GM18867 (cell line): ENCODE data around the gene KCNC4.

ENCODE experiments used
- ATAC-seq: cut with Tn5 transposase; IDR thresholded peaks from one replicate; pipeline ENCODE4 v1.9.1; 2021; ENCODE audit warnings: mild to moderate bottlenecking, moderate library complexity; ENCODE audit not compliant: unreplicated experiment

Gene KCNC4

DNA sequence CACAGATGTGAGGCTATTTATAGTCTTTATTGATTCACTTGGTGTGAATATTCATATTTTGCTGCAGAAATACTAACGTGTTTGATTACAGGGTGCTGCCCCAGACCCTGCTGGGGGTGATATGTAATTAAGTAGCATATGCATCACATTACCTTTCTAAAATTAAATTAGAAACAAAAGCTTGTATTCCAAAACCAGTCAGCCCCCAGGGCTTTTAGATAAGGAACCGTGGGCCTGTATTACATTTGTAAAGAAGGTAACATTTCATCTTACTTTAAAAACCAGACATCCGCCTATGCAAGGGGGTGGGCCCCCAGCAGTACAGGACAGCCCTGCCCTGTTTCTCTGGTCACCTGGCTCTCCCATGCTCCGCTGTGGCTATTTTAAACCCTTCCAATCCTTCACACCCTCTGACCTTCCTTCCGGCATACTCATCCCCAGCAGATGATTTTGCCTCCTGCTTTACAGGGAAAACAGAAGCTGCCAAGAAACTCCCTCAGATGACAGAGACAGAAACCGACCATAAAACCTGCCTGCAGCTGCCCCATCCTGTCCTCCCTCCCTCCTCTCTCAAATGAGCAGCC lies 22.0 kb upstream of the KCNC4 start:
- no peak for ATAC-seq

DNA sequence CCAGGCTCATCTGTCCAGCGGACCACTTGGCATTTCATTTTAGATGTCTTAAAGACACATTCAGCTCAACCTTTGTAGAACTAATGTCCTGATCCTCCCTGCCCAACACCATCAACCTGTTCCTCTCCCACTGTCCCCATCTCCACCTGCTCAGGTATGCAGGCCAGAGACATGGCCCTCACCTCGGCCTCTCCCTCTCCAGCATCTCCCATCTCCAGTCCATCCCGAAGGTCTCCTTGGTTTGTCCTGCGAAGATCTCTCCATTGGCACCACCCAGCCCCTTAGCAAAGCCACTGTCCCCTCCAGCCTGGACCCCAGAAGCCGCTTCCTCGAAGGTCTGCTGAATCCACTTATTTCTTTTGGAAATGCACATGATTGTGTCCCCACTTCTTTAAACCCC lies 20.9 kb upstream of the KCNC4 start:
- no peak for ATAC-seq

DNA sequence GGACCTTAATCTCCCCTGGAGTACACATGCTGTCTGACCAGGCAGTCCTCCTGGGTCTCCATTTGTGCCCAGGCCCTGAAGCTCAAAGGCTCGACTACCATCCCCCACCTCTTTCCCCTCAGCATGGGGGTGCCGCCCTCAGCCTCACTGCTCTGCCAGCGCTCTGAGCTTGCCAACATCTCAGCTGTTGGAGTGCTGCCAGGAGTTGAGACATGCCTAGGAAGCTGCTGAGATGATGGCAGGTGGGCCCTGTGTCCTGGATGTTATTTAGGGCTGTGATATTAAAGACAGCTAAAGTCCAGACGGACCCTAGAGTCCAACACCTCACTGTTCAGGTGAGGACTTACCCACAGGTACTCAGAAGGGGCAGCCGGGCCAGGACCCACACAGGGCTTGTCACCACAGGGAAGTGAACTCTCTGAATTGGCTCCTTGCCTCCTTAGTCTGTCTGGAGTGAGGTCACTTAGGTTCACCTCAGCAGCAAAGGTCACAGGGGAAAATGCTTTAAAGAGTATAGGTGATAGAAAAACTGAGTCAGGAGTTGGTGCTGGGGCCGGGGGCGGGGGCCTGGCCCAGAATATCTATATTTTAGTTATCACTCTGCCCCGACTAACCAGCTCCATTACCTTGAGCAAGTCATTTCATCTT lies 19.7 kb upstream of the KCNC4 start:
- ATAC-seq: no peak

DNA sequence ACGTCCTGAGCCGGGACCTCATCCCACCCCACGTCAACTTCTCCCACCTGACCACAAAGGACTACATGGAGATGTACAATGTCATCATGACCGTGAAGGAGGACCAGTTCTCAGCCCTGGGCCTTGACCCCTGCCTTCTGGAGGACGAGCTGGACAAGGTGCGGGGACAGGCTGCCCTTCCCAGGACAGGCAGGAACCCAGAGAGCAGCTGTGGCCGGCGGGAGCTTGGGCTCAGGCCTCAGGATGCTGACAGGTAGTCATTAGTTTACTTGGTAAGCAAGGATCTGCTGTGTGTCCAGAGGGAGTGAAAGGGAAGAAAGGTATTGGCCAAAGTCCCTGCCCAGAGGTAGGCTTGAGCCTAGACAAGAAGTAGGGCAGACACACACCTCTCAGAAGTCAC lies 17.6 kb upstream of the KCNC4 start:
- ATAC-seq: no peak

DNA sequence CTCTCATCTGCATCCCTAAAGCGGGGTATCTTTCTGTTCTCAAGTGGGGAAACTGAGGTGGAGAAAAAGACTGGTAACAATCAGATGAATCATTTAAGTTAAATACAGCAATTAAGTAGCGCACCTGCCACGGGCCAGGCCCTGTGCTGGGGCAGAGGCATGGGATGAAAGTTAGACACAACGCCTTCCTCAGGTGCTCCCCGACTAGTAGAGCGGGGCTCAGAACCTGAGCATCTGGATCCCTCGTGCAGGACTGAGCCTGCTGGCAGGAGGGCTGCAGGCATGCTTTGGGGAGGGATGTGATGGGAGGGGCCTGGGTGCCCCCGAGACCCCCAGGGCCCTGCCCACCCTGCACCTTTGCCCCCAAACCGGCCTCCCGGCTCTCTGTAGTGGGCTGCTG lies 14.9 kb upstream of the KCNC4 start:
- no peak for ATAC-seq

DNA sequence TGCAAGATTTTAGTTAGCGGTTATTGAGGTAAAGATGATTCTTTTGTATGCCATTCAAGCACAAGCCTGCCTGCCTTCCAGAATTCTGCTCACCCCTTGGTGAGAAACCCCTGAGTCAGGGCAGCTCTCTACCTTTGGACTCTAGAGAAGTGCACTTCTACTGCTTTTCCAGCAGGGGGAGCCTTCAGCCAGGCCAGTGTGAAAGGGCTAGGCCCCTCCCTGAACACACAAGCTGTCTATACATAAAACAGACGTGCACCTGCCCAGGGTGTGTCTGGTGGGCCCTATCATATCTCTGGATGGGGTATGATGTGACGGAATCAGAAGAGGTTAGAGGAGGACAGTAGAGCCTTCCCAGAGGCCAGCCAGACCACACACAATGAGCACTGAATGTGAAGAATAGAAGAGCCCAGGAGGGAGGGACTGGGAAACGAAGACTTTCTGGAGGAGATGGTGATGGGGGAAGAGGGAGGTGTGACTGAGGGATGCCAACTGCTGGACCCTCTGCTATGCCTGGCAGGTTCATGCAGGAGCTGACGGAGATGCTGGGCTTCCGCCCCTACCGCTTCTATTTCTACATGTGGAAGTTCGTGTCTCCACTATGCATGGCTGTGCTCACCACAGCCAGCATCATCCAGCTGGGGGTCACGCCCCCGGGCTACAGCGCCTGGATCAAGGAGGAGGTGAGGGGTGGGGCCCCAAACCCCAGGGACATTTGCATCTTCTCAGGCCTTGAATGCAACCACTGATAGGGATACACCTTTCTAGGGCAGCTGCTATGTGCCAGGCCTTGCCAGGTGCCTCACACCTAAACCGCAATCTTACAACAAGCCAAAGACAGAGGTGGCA lies 13.0 kb upstream of the KCNC4 start:
- peak; percentile 62 for ATAC-seq

DNA sequence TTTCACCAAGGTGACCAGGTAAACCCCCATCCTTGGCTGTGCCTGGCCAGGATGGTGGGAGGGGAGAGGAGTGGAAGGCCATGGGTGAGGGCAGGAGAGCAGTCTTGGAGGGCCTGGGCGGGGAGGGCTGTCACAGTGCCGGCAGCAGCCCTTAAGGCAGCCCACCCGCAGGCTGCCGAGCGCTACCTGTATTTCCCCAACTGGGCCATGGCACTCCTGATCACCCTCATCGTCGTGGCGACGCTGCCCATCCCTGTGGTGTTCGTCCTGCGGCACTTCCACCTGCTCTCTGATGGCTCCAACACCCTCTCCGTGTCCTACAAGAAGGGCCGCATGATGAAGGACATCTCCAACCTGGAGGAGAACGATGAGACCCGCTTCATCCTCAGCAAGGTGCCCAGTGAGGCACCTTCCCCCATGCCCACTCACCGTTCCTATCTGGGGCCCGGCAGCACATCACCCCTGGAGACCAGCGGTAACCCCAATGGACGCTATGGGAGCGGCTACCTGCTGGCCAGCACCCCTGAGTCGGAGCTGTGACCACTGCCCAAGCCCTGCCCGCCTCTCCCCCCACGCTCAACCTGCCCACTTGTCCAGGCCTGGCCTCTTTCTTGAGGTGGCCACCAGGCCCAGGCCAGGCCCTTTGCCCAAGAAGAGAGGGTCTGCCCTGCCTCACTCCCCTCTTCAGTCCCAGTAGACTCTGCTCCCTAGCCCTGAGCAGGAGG lies 12.0 kb upstream of the KCNC4 start:
- no peak for ATAC-seq

DNA sequence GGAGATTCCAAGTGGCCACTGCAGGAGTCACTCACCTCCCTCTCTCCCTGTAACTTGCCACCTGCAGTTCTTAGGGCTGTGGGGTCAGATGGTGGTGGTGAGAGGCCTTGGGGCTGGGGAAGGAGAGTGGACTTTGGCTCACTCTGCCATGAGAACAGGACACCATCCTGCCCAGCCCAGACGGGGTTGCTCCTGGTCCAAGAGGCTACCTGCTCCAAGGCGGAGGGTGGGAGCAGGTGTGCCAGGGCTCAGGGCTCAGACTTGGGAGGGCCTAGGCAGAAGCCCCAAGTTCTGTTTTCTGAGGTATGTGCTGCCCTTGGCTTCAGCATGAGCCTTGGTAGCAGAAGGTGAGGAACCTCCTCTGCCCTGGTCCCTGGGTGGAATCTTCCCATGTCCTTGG lies 11.4 kb upstream of the KCNC4 start:
- no peak for ATAC-seq

DNA sequence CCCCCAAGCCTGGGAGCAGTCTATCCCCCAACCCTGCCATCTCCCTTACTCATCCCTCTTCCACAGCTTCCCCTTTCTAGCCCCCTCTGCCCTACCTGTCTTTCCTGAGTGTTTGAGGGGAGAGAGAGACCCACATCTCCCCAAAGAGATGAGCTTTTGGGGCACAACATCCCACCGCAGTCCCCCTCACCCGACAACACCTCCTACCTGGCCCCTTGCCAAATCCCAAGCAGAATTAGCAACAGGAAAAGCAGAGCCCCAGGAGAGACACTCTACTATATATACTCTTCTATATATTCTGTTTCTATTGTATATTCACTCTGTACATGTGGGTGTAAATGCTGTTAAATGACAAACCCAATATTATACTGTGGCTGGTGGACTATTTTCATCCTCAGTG lies 9.9 kb upstream of the KCNC4 start:
- no peak for ATAC-seq

DNA sequence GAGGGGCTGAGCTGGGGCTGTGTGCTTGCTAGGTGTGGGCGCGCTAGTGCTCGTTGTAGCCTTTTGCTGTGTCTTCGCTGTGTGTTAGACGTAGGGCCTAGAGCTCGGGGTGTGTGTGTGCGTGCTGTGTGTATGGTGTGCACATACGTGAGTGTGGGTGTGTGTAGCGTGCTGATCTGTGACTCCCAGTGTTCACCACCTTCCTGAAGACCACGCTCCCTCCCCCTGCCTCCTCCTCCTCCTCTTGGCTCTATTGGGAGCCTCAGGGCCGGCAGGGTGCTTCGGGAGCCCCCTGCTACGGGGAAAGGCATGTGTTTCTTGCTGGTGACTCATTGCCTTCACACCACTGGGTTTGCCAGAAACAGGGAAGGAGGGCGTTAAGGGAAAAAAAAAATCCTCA lies 9.4 kb upstream of the KCNC4 start:
- no peak for ATAC-seq

DNA sequence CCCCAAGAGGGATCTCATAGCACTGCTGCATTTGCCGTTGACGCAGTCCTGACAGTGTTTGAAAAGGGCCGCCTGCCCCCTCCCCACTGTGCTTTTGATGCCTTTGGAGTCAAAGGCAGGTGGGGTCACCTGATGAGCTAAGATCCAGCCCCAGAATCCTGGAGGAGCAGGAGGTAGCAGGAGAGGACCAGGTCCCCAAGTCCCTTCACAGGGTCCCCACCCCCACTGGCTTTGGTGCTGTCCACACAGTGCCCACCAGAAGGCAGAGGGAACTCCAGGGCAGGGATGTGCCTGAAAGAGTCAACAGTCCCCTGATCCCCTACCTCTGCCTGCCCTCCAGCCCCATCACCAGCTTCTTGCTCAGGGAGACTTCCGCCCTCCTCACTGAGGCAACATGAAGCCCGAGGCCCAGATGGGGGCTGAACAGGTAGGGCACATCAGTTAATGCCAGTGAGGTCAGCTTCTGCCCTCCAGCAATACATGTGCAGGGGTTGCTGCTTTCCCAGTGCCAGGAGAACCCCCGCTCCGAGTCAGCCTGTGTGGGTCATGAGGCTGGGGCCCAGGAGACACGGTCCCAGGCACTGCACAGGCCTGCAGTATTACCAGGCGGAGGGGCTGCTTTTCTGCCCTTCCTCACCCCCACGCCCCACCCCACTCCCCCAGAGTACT lies 8.8 kb upstream of the KCNC4 start:
- ATAC-seq: no peak

DNA sequence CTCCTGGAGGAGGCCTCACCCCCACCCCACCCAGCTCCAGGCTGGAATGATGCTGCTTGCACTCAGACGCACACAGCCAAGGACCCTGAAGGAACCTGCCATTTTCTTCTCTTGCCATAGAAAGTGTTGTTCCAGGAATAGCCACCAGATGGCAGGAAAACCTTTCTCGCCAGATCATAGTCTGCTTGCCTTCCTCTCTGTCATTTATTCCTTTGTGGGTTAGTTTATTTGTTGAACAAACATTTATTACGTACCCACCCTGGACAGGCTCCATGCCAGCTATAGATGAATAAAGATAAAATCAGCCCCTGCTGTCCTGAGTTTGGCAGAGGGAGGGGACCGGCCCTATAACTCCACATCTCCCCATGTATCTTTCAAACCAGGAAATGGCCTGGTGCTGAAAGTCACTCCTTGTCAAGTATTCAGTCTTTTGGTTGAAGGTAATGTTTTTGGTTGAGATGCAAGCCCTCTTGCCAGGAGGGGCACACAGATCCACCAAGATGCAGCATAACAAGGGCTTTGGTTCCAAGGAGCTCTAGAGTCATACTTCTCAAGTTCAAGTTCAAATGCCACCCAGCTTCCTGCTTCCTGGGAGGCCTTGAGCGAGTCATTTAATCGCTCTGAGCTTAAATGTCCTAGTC lies 7.0 kb upstream of the KCNC4 start:
- no peak for ATAC-seq

DNA sequence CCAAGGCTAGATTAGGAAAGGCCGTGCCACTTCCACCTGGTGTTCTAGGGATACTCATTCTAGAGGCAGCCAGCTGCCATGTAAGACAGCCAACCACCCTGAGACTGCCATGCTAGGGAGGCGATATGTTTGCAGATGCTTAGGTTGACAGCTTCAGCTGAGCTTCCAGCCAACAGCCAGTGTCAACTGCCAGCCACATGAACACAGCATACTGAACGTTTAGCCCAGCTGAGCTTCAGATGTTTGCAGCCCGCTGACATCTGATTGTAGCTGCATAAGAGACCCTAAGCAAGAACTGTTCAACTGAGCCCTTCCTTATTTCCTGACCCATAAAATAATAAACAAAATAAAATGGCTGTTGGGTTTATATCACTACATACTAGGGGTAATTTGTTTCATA lies 5.0 kb upstream of the KCNC4 start:
- ATAC-seq: no peak

DNA sequence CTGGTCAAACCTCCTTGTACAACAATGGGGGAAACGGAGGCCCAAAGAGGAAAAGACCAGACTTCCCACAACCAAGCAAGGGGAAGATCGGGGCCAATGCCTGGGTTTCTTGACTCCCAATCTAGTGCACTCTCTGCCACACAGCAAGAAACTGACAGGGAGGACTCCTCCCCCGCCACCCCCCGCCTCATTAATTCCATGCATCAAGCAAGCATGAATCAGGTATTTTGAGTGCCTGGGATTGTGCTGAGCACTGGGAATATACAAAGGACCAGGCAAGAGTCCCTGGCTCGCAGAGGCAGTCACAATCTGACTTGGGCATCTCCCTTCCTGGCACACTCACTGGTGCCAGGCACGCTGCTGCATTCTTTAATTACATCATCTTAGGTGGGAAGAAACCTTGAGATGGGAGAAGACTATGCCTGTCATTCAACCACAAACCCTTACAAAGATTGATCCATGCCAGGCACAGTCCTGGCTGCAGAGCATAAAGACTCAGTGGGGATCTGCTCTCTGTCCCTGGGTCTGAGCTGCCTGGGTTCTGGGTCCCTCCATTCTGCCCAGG lies 4.4 kb upstream of the KCNC4 start:
- ATAC-seq: no peak

DNA sequence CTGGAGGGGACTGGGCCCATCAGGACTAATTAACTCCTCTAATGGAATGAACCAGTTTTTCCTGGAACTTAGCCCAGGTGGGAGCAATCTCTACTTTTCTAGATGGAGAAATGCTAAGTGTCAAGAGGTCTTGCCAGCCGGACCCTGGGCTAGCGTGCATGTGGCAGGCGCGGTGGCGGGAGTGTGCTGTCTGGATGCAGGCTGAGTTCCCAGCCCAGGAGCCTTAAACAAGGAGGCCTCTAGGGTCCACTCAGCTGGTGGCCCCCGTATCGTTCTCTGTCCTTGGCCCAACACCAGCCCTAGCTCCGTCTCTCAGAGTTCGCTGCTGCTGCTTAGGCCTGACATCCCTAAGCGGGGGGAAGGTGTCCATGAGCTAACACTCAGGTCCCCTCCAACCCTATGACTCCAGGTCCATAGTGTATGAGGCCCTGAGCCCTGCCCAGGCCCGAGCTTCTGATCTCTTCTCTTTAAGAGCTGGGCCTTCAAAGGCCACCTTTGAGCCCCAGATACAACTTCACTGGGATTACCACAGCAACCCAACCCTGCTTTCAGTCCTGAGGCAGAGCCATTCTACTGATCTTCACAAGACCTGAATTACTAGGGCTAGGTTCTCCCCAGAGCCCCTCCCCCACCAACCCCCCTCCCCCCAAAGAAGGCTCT lies 3.7 kb upstream of the KCNC4 start:
- no peak for ATAC-seq

DNA sequence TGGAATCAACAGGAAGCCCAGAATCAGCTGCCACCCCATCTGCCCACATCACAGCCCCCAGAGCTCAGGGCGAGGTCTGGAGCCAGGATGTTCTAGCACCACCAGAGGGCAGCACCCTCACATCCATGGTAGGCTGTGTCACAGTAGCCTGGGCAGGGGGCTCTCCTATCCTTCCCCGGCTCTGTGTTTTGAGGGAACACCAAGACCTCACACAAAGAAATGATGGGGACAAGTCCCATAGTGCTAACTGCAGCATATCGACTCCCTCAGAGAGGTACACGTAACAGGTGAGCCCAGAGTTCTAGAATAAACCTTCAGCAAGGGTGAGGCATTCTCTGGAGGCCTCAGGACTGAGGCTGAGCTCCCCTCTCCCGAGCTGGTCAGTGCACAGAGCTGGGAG lies 2.3 kb upstream of the KCNC4 start:
- ATAC-seq: no peak

DNA sequence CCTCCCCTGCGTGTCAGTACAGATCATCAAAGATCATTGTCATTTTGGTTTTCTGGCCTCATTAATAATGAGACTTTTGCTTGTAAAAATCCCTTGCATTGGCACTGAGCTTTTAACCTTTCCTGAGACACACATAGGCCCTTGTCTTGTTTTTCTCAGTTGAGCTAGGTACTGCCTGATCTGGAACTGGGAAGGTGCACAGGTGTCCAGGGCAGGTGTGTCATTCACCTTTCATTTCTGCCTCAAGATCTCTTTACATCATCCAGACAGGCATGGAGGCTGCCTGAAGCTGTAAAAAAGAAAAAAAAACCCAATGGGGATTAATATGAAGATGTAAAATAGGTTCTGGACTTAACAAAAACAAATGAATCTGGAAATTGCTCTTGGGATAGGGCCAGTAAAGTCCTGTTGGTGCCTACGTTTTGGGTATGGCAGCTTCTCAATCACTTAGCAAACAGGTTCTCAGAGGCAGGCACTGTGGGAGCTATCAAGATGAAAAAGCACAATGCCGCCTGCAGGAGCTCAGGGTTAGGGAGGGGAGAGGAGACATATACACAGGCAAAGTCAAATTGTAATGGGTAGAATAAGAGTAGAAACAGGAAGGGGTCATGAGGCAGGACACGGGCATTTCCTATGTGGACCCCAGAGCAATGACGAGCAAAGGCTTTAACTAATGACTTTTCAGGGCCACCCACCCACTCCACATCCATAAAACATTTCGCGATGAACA lies 1.0 kb upstream of the KCNC4 start:
- ATAC-seq: no peak

DNA sequence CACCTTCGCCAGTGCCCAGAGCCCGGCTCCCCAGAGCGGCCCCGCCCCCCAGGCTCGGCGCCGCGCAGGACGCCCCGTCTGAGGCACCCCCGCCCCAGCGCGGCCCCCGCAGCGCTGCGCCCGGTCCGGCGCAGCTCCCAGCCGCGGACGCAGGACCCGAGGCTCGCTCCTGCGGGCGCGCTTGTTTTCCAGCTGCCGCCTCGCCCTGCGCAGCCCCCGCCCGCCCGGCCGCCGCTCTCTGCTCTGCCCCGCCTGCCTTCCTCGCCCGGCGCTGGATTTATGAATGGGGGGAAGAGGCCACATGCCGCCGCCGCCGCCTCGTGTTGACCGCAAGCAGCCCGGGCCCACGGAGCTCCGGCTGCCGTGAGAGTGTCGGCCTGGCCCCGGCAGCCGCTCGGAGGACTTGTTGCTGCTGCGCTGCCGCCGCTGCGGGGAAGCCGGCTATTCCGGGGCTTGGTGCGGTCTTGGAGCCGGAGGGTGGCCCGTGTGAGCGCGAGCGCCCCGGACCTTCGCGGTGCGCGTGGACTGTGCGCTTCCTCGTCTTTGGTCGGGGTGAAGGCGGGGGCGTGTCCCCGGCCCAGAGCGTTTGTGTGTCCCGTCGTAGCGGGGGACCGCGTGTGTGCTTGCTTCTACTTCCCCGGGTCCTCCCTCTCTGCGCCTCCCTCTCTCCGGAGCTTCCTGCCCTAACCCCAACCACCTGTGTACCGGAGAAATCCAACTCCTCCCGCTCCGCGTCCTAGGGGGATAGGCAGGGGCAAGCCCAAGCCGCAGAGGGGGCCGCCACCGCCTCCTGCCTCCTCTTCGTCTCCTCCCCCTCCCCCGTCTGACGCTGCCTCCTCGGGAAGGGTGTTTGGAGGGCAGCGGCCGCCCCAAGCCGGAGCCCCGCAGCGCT lies 736 bp downstream of the KCNC4 start:
- peak; percentile 14 for ATAC-seq
